K562 (cell line): Measurements from ENCODE around the gene TUBB4B. TPM values are rescaled to one million over a fixed set of nuclear protein-coding genes. Genes with fewer than 3 reads are reported as not detected.
A peak's percentile ranks its signal among the peaks of the same experiment; 100 is the strongest.

ENCODE experiments used
- BRD9 ChIP-seq: fragments of 450-650 bp; IDR thresholded peaks from 2 replicates; pipeline ENCODE4 v1.6.1; 2018; ENCODE audit warnings: low read depth; ENCODE audit not compliant: partially characterized antibody
- CHD7 ChIP-seq: fragments of 200-600 bp; sonication (generic); IDR thresholded peaks from one replicate; pipeline ENCODE4 v1.6.1; 2012; ENCODE audit warnings: mild to moderate bottlenecking, low read depth, low read length, inconsistent platforms
- CTCF ChIP-seq, 3 experiments: IDR thresholded peaks in 2 of 3; conservative IDR thresholded peaks in 1 of 3; 2 replicates each; pipeline ENCODE4 v1.5.1; 2011 to 2012; ENCODE audit warnings: low read length in 3 of 3, mild to moderate bottlenecking in 3 of 3, control low read depth in 2 of 3, improper control_type of control experiment in 1 of 3, inconsistent platforms in 1 of 3, low read depth in 1 of 3, mixed read lengths in 1 of 3, moderate library complexity in 1 of 3; ENCODE audit not compliant: insufficient read depth in 2 of 3
- ETV5 ChIP-seq: sonication (generic); formaldehyde crosslinking; IDR thresholded peaks from 2 replicates; pipeline ENCODE4 v1.4.0; 2020; ENCODE audit warnings: low read depth, mild to moderate bottlenecking, missing genetic modification reagents
- GABPB1 ChIP-seq: sonication (generic); formaldehyde crosslinking; IDR thresholded peaks from 2 replicates; pipeline ENCODE4 v1.8.0; 2022; ENCODE audit warnings: mild to moderate bottlenecking, missing genetic modification reagents
- NUFIP1 ChIP-seq: fragments of 450-650 bp; IDR thresholded peaks from 2 replicates; pipeline ENCODE4 v1.6.1; 2018; ENCODE audit not compliant: partially characterized antibody
- PATZ1 ChIP-seq: fragments of 250-450 bp; sonication (Bioruptor Pico); IDR thresholded peaks from 2 replicates; pipeline ENCODE4 v1.5.0; 2020; ENCODE audit warnings: mild to moderate bottlenecking, borderline replicate concordance
- SAP30 ChIP-seq: fragments of 200-600 bp; sonication (generic); IDR thresholded peaks from 2 replicates; pipeline ENCODE4 v1.6.1; 2012; ENCODE audit warnings: borderline replicate concordance, low read depth, mild to moderate bottlenecking, moderate library complexity, low read length, control low read depth, inconsistent platforms; ENCODE audit not compliant: insufficient read depth, poor library complexity, severe bottlenecking
- SFPQ ChIP-seq: fragments of 200-400 bp; formaldehyde crosslinking; IDR thresholded peaks from 2 replicates; pipeline ENCODE4 v1.6.1; 2017; ENCODE audit warnings: mild to moderate bottlenecking, low read depth, low read length, moderate library complexity
- polyA plus RNA-seq, 8 experiments: library from polyadenylated mRNA; depleted of rRNA in 4 of 8; stranded (reverse) in 5 of 8; unstranded in 3 of 8; fragments of >200 nt; fragmentation: Nextera tagmentation in 2 of 8; fragmentation: Illumina TruSeq in 1 of 8; extraction: Ambion mirVana in 2 of 8; extraction: Trizol in 1 of 8; gene quantifications; 2 replicates each; pipeline versions ENCODE4 v1.2.1 to v1.2.3, GENCODE V29; 2011 to 2014; ENCODE audit warnings: inconsistent platforms in 1 of 8, missing spikeins in 1 of 8
- total RNA-seq, 7 experiments: library from RNA; depleted of rRNA in 6 of 7; stranded (reverse); fragments of >200 nt in 6 of 7; fragmentation: Illumina TruSeq in 2 of 7; extraction: Trizol in 2 of 7; gene quantifications; 2 replicates each; pipeline versions ENCODE4 v1.2.1 to v1.2.3, GENCODE V29; 2011 to 2021; ENCODE audit warnings: low replicate concordance in 1 of 7

Gene TUBB4B
- total and polyA plus RNA-seq, 9 of the 15 experiments (the other 6 are each of a cell fraction or from before 2014, with no cell fraction given), result 24.1 to 443 (median 268) TPM

GRCh38 chr9:137286975-137287383 lies 45.9 kb downstream of the TUBB4B start (continued):
- no peak for TF ChIP-seq CHD7
- TF ChIP-seq GABPB1 (CRISPR knock-in tag), result peak; percentile 43; the same call in 1 of the 2 replicates
- TF ChIP-seq SAP30, result no peak
- no peak for TF ChIP-seq PATZ1 (CRISPR knock-in tag)
- TF ChIP-seq NUFIP1, result peak; percentile 46
- no peak for TF ChIP-seq SFPQ
- no peak for TF ChIP-seq BRD9
- TF ChIP-seq CTCF (IDR thresholded peaks at IDR 0.05 in 2 of 3, conservative IDR thresholded peaks at IDR 0.05 in 1 of 3; ENCODE audit: insufficient read depth in 2 of 3, low read depth in 1 of 3, low read length in 3 of 3), result peak; percentile 82 to 86 (median 82)
- TF ChIP-seq ETV5, result 0 out of 2 replicates have a peak, but pooled peaks have one; percentile 26
